ENCODE results near the gene COQ5. TPM values are rescaled to one million over a fixed set of nuclear protein-coding genes. Genes with fewer than 3 reads are reported as not detected.

Gene COQ5
- total RNA-seq, 4 donors from 2014 or later, result 16.5 to 19.2 (median 18.3) TPM

GRCh38 chr12:120466560-120467315 lies 62.2 kb downstream of the COQ5 start:
- no peak for DNase-seq (ENCODE audit: low spot score in 2 of 2)
- intact Hi-C loops (cut with DNase I; ENCODE audit: low total_unique reads), result no loop called here
- 60 to 61% methylated on average over 8 of the region's 8 CpGs for WGBS, 2 donors
- no peak for TF ChIP-seq POLR2A (IDR thresholded peaks at IDR 0.05)
- TF ChIP-seq CTCF (IDR thresholded peaks at IDR 0.05), result no peak
- no peak overlapping the region for H3K4me3 ChIP-seq (ENCODE audit: low read depth, poor library complexity, severe bottlenecking)

- no peak overlapping the region for H3K4me3 ChIP-seq (ENCODE audit: low read depth, poor library complexity, severe bottlenecking)
- 40 to 45% methylated on average over 5 of the region's 5 CpGs for WGBS, 2 donors
- intact Hi-C loops (cut with DNase I; ENCODE audit: low total_unique reads), result no loop called here
- DNase-seq (ENCODE audit: low spot score in 2 of 2), result no peak
- TF ChIP-seq CTCF (IDR thresholded peaks at IDR 0.05) (no peak), POLR2A (IDR thresholded peaks at IDR 0.05) (no peak)
Observed at GRCh38 chr12:120465756-120466155, 63.2 kb downstream of the COQ5 start.

GRCh38 chr12:120463712-120464111 lies 65.2 kb downstream of the COQ5 start:
- WGBS, 2 donors, result 87 to 90% methylated on average over 5 of the region's 5 CpGs
- intact Hi-C loops (cut with DNase I; ENCODE audit: low total_unique reads), result no loop called here
- DNase-seq (ENCODE audit: low spot score in 2 of 2), result no peak
- no peak overlapping the region for H3K4me3 ChIP-seq (ENCODE audit: low read depth, poor library complexity, severe bottlenecking)
- TF ChIP-seq POLR2A (IDR thresholded peaks at IDR 0.05) (no peak), CTCF (IDR thresholded peaks at IDR 0.05) (no peak)

- no peak for DNase-seq (ENCODE audit: low spot score in 2 of 2)
- intact Hi-C loops (cut with DNase I; ENCODE audit: low total_unique reads), result no loop called here
- TF ChIP-seq CTCF (IDR thresholded peaks at IDR 0.05) (no peak), POLR2A (IDR thresholded peaks at IDR 0.05) (no peak)
- H3K4me3 ChIP-seq (ENCODE audit: low read depth, poor library complexity, severe bottlenecking), result no peak overlapping the region
- 78 to 79% methylated on average over 3 of the region's 3 CpGs for WGBS, 2 donors
Observed at GRCh38 chr12:120462099-120462640, 66.8 kb downstream of the COQ5 start.

- DNase-seq (ENCODE audit: low spot score in 2 of 2), result no peak
- 87 to 88% methylated on average over 3 of the region's 3 CpGs for WGBS, 2 donors
- no peak for TF ChIP-seq POLR2A (IDR thresholded peaks at IDR 0.05)
- TF ChIP-seq CTCF (IDR thresholded peaks at IDR 0.05), result no peak
- no peak overlapping the region for H3K4me3 ChIP-seq (ENCODE audit: low read depth, poor library complexity, severe bottlenecking)
- intact Hi-C loops (cut with DNase I; ENCODE audit: low total_unique reads), result no loop called here
Observed at GRCh38 chr12:120460157-120460556, 68.8 kb downstream of the COQ5 start.

Measured in lower leg skin (tissue), 4 donors.